ENCODE data around the gene ABCA5. TPM values are rescaled to one million over a fixed set of nuclear protein-coding genes. Genes with fewer than 3 reads are reported as not detected.

The ABCA5 gene
- total RNA-seq, 6 donors from 2014 or later = 10.5 to 62.4 (median 23.1) TPM

- Histone ChIP-seq H3K4me1 (peaks cover 0 to 6% (median 2%) of the 10 kb centered on the region in 4 donors), H3K27me3 (no peaks in the 10 kb centered on the region), H3K36me3 (no peaks in the 10 kb centered on the region), H3K4me3 (no peak overlapping the region), H3K9me3 (peaks cover 0 to 10% (median 2%) of the 10 kb centered on the region in 4 donors), H3K27ac (no peak overlapping the region)
- no peak for DNase-seq
- 63 to 69% methylated on average over 2 of the region's 2 CpGs for WGBS, 2 donors
- no peak for ATAC-seq (ENCODE audit: low FRiP score in 2 of 2)
- TF ChIP-seq CTCF (IDR thresholded peaks at IDR 0.05) (no peak), POLR2AphosphoS5 (IDR thresholded peaks at IDR 0.05) (no peak), POLR2A (IDR thresholded peaks at IDR 0.05) (no peak), EP300 (IDR thresholded peaks at IDR 0.05) (no peak)
Observed at GRCh38 chr17:69236464-69236863, 90.5 kb downstream of the ABCA5 start.

GRCh38 chr17:69235338-69236058 is 91.4 kb downstream of the ABCA5 start:
- no peaks in the 10 kb centered on the region for H3K36me3 ChIP-seq
- no peak for TF ChIP-seq POLR2A (IDR thresholded peaks at IDR 0.05)
- TF ChIP-seq CTCF (IDR thresholded peaks at IDR 0.05) = peak; percentile 39 to 80 (median 58)
- WGBS, 2 donors = 0 to 6% methylated on average over 1 of the region's 1 CpG
- no peak overlapping the region for H3K27ac ChIP-seq
- H3K4me1 ChIP-seq = peaks cover 0 to 6% (median 2%) of the 10 kb centered on the region in 4 donors
- ATAC-seq (ENCODE audit: low FRiP score in 2 of 2) = peak; percentile 84 to 93
- peaks cover 0 to 10% (median 2%) of the 10 kb centered on the region in 4 donors for H3K9me3 ChIP-seq
- no peak overlapping the region for H3K4me3 ChIP-seq
- peak in 1 of 2 donors; percentile 66 for DNase-seq
- no peaks in the 10 kb centered on the region for H3K27me3 ChIP-seq

GRCh38 chr17:69232650-69233049 is 94.3 kb downstream of the ABCA5 start:
- H3K4me1 ChIP-seq = peaks cover 0 to 6% (median 2%) of the 10 kb centered on the region in 4 donors
- ATAC-seq (ENCODE audit: low FRiP score in 2 of 2) (no peak), DNase-seq (no peak)
- H3K27ac ChIP-seq = no peak overlapping the region
- H3K27me3 ChIP-seq = no peaks in the 10 kb centered on the region
- H3K9me3 ChIP-seq = peaks cover 0 to 10% (median 2%) of the 10 kb centered on the region in 4 donors
- TF ChIP-seq CTCF (IDR thresholded peaks at IDR 0.05) (no peak), POLR2A (IDR thresholded peaks at IDR 0.05) (no peak), EP300 (IDR thresholded peaks at IDR 0.05) (no peak), POLR2AphosphoS5 (IDR thresholded peaks at IDR 0.05) (no peak)
- no peaks in the 10 kb centered on the region for H3K36me3 ChIP-seq
- no peak overlapping the region for H3K4me3 ChIP-seq

GRCh38 chr17:69231521-69231920 is 95.4 kb downstream of the ABCA5 start:
- no peak for TF ChIP-seq EP300 (IDR thresholded peaks at IDR 0.05)
- TF ChIP-seq CTCF (IDR thresholded peaks at IDR 0.05) = no peak
- TF ChIP-seq POLR2A (IDR thresholded peaks at IDR 0.05) = no peak
- TF ChIP-seq POLR2AphosphoS5 (IDR thresholded peaks at IDR 0.05) = no peak
- peaks cover 0 to 6% (median 2%) of the 10 kb centered on the region in 4 donors for H3K4me1 ChIP-seq
- ATAC-seq (ENCODE audit: low FRiP score in 2 of 2) = no peak

GRCh38 chr17:69230939-69231338 is 96.0 kb downstream of the ABCA5 start:
- ATAC-seq (ENCODE audit: low FRiP score in 2 of 2) = no peak
- no peaks in the 10 kb centered on the region for H3K27me3 ChIP-seq
- peaks cover 0 to 10% (median 2%) of the 10 kb centered on the region in 4 donors for H3K9me3 ChIP-seq
- no peak overlapping the region for H3K27ac ChIP-seq
- no peak overlapping the region for H3K4me3 ChIP-seq
- no peaks in the 10 kb centered on the region for H3K36me3 ChIP-seq
- no peak for TF ChIP-seq POLR2A (IDR thresholded peaks at IDR 0.05)
- TF ChIP-seq CTCF (IDR thresholded peaks at IDR 0.05) = no peak
- no peak for TF ChIP-seq POLR2AphosphoS5 (IDR thresholded peaks at IDR 0.05)
- no peak for TF ChIP-seq EP300 (IDR thresholded peaks at IDR 0.05)
- H3K4me1 ChIP-seq = peaks cover 0 to 6% (median 2%) of the 10 kb centered on the region in 4 donors
- WGBS, 2 donors = 93 to 100% methylated on average over 3 of the region's 3 CpGs
- no peak for DNase-seq

More at GRCh38 chr17:69231521-69231920, 95.4 kb downstream of the ABCA5 start:
- Histone ChIP-seq H3K27ac (no peak overlapping the region), H3K36me3 (no peaks in the 10 kb centered on the region), H3K27me3 (no peaks in the 10 kb centered on the region), H3K9me3 (peaks cover 0 to 10% (median 2%) of the 10 kb centered on the region in 4 donors), H3K4me3 (no peak overlapping the region)
- 88 to 95% methylated on average over 1 of the region's 1 CpG for WGBS, 2 donors
- no peak for DNase-seq

Measured in upper lobe of left lung (tissue), 6 donors.